Smooth muscle cell (in vitro differentiated cells): ENCODE results near the gene PLAAT1. TPM values are rescaled to one million over a fixed set of nuclear protein-coding genes. Genes with fewer than 3 reads are reported as not detected.

Experiments used
- DNase-seq: peaks from one replicate; lab custom pipeline; 2025; ENCODE audit not compliant: unreplicated experiment; lab: John Stamatoyannopoulos, UW
- H2AFZ ChIP-seq: fragments of 200-600 bp; sonication (generic); 2 replicates; pipeline ENCODE4 v1.6.0; 2016; ENCODE audit warnings: antibody characterized with exemption, low read depth, mild to moderate bottlenecking
- H3F3A ChIP-seq: fragments of 200-600 bp; sonication (generic); 2 replicates; pipeline ENCODE4 v1.6.0; 2017; ENCODE audit warnings: antibody characterized with exemption, low read depth
- H3K27ac ChIP-seq: fragments of 200-600 bp; sonication (generic); 2 replicates; pipeline ENCODE4 v1.5.1; 2016; ENCODE audit warnings: low read depth, mild to moderate bottlenecking
- H3K27me3 ChIP-seq: fragments of 200-600 bp; sonication (generic); 2 replicates; pipeline ENCODE4 v1.6.1; 2016; ENCODE audit warnings: low read depth, mild to moderate bottlenecking
- H3K36me3 ChIP-seq: fragments of 200-600 bp; sonication (generic); 2 replicates; pipeline ENCODE4 v1.5.1; 2016; ENCODE audit warnings: low read depth
- H3K4me1 ChIP-seq: fragments of 200-600 bp; sonication (generic); 2 replicates; pipeline ENCODE4 v1.5.1; 2016; ENCODE audit warnings: low read depth
- H3K4me2 ChIP-seq: fragments of 200-600 bp; sonication (generic); 2 replicates; pipeline ENCODE4 v1.6.0; 2016; ENCODE audit warnings: mild to moderate bottlenecking
- H3K4me3 ChIP-seq: fragments of 200-600 bp; sonication (generic); 2 replicates; pipeline ENCODE4 v1.5.1; 2016; ENCODE audit warnings: mild to moderate bottlenecking
- H3K79me2 ChIP-seq: fragments of 200-600 bp; sonication (generic); 2 replicates; pipeline ENCODE4 v1.6.0; 2016; ENCODE audit warnings: low read depth, mild to moderate bottlenecking
- H3K9ac ChIP-seq: fragments of 200-600 bp; sonication (generic); 2 replicates; pipeline ENCODE4 v1.6.0; 2016; ENCODE audit warnings: low read depth
- H3K9me3 ChIP-seq: fragments of 200-600 bp; sonication (generic); replicated peaks from 2 replicates; pipeline ENCODE4 v1.5.1; 2016; ENCODE audit warnings: low read depth
- H4K20me1 ChIP-seq: fragments of 200-600 bp; sonication (generic); 2 replicates; pipeline ENCODE4 v1.6.0; 2016; ENCODE audit warnings: low read depth
- CTCF ChIP-seq: fragments of 200-600 bp; sonication (generic); IDR thresholded peaks from 2 replicates; pipeline ENCODE4 v1.5.1; 2017; ENCODE audit warnings: borderline replicate concordance, mild to moderate bottlenecking, antibody characterized with exemption; ENCODE audit not compliant: insufficient read depth, poor library complexity, severe bottlenecking
- WGBS: methylation state at CpG from one replicate; pipeline ENCODE4 v1.1.7; 2016; ENCODE audit warnings: low lambda C conversion rate; 5-methylcytosine and 5-hydroxymethylcytosine counted together
- polyA plus RNA-seq: library from polyadenylated mRNA; unstranded; fragments of >200 nt; fragmentation: Nextera tagmentation; extraction: Ambion mirVana; gene quantifications from 2 replicates; pipeline ENCODE4 v1.2.1, GENCODE V29; 2016
- total RNA-seq: library from RNA; depleted of rRNA; stranded (reverse); fragments of >200 nt; gene quantifications from 2 replicates; pipeline ENCODE4 v1.2.3, GENCODE V29; 2014

PLAAT1 gene
- total and polyA plus RNA-seq, 2 experiments from 2014 or later = 2.1 to 3.3 TPM

GRCh38 chr3:193269343-193270028, 28.5 kb downstream of the PLAAT1 start:
- no peaks in the 10 kb centered on the region for H4K20me1 ChIP-seq
- WGBS = 93% methylated on average over 3 of the region's 3 CpGs
- DNase-seq = no peak
- no peaks in the 10 kb centered on the region for H3K27me3 ChIP-seq
- no peaks in the 10 kb centered on the region for H3K79me2 ChIP-seq
- no peaks in the 10 kb centered on the region for H3K9me3 ChIP-seq
- no peak overlapping the region for H3K4me2 ChIP-seq
- H3K27ac ChIP-seq = no peak overlapping the region
- TF ChIP-seq CTCF = no peak
- H3K9ac ChIP-seq = no peak overlapping the region
- H3F3A ChIP-seq = no peaks in the 10 kb centered on the region
- no peak overlapping the region for H3K4me3 ChIP-seq
- no peaks in the 10 kb centered on the region for H3K36me3 ChIP-seq
- H3K4me1 ChIP-seq = no peaks in the 10 kb centered on the region
- H2AFZ ChIP-seq = no peak overlapping the region

- H3K9ac ChIP-seq = no peak overlapping the region
- WGBS = 98% methylated on average over 3 of the region's 3 CpGs
- TF ChIP-seq CTCF = no peak
These were observed 29.4 kb downstream of the PLAAT1 start for GRCh38 chr3:193270451-193270850.

GRCh38 chr3:193271101-193271840, 30.2 kb downstream of the PLAAT1 start:
- Histone ChIP-seq H3K27ac (no peak overlapping the region), H3K27me3 (no peaks in the 10 kb centered on the region), H3K9me3 (no peaks in the 10 kb centered on the region), H3K79me2 (no peaks in the 10 kb centered on the region), H4K20me1 (no peaks in the 10 kb centered on the region), H3F3A (no peaks in the 10 kb centered on the region), H3K4me3 (no peak overlapping the region), H3K36me3 (no peaks in the 10 kb centered on the region), H3K4me2 (no peak overlapping the region), H2AFZ (no peak overlapping the region), H3K9ac (no peak overlapping the region), H3K4me1 (no peaks in the 10 kb centered on the region)
- 89% methylated on average over 3 of the region's 3 CpGs for WGBS
- no peak for TF ChIP-seq CTCF
- DNase-seq = no peak

More at GRCh38 chr3:193270451-193270850, 29.4 kb downstream of the PLAAT1 start:
- Histone ChIP-seq H3K79me2 (no peaks in the 10 kb centered on the region), H4K20me1 (no peaks in the 10 kb centered on the region), H3K4me2 (no peak overlapping the region), H3K27ac (no peak overlapping the region), H3F3A (no peaks in the 10 kb centered on the region), H3K4me3 (no peak overlapping the region), H2AFZ (no peak overlapping the region), H3K36me3 (no peaks in the 10 kb centered on the region), H3K9me3 (no peaks in the 10 kb centered on the region), H3K27me3 (no peaks in the 10 kb centered on the region), H3K4me1 (no peaks in the 10 kb centered on the region)
- DNase-seq = no peak
